ENCODE data around the gene P2RY12.
A peak's percentile ranks its signal among the peaks of the same experiment; 100 is the strongest.

The P2RY12 gene

GRCh38 chr3:151384741-151385174 lies at the start of gene P2RY12:
TSS of gene P2RY12 (minus strand) at chr3:151384753. CDS start at chr3:151338845, 45,908 bp downstream.
- no peak for TF ChIP-seq CTCF (conservative IDR thresholded peaks at IDR 0.05; ENCODE audit: low read depth, low read length)
- no peak within 1 kb of the TSS for H3K4me3 ChIP-seq (ENCODE audit: low read length)
- no peak for DNase-seq (ENCODE audit: low read depth)

GRCh38 chr3:151432616-151433372 lies 48.2 kb upstream of the P2RY12 start:
- TF ChIP-seq CTCF (conservative IDR thresholded peaks at IDR 0.05; ENCODE audit: low read depth, low read length): no peak

GRCh38 chr3:151431940-151432339 lies 47.4 kb upstream of the P2RY12 start:
- DNase-seq (ENCODE audit: low read depth): peak; percentile 31
- H3K4me3 ChIP-seq (ENCODE audit: low read length): no peak overlapping the region
- no peak for TF ChIP-seq CTCF (conservative IDR thresholded peaks at IDR 0.05; ENCODE audit: low read depth, low read length)

More at GRCh38 chr3:151432616-151433372, 48.2 kb upstream of the P2RY12 start:
- H3K4me3 ChIP-seq (ENCODE audit: low read length): no peak overlapping the region
- DNase-seq (ENCODE audit: low read depth): no peak

- no peak for DNase-seq (ENCODE audit: low read depth)
- H3K4me3 ChIP-seq (ENCODE audit: low read length): no peak overlapping the region
- no peak for TF ChIP-seq CTCF (conservative IDR thresholded peaks at IDR 0.05; ENCODE audit: low read depth, low read length)
Observed at GRCh38 chr3:151430821-151431484, 46.4 kb upstream of the P2RY12 start.

GRCh38 chr3:151428386-151428785 lies 43.8 kb upstream of the P2RY12 start:
- no peak overlapping the region for H3K4me3 ChIP-seq (ENCODE audit: low read length)
- TF ChIP-seq CTCF (conservative IDR thresholded peaks at IDR 0.05; ENCODE audit: low read depth, low read length): no peak
- DNase-seq (ENCODE audit: low read depth): no peak

GRCh38 chr3:151426341-151426657 lies 41.7 kb upstream of the P2RY12 start:
- no peak for DNase-seq (ENCODE audit: low read depth)
- TF ChIP-seq CTCF (conservative IDR thresholded peaks at IDR 0.05; ENCODE audit: low read depth, low read length): no peak

More at GRCh38 chr3:151426341-151426657, 41.7 kb upstream of the P2RY12 start:
- no peak overlapping the region for H3K4me3 ChIP-seq (ENCODE audit: low read length)

Data from retinal pigment epithelial cell (primary cell).